C4-2B (cell line): ENCODE data around the gene P2RX5.

Experiments used
- H3K27ac ChIP-seq: fragments of 450-650 bp; 2 replicates; pipeline ENCODE4 v1.5.1; 2017
- ZFX ChIP-seq: fragments of 450-650 bp; IDR thresholded peaks from 2 replicates; pipeline ENCODE4 v1.6.1; 2017
- TF ChIP-seq, protein P1 (sequence below): fragments of 450-650 bp; conservative IDR thresholded peaks from 2 replicates; pipeline ENCODE4 v1.5.1; 2017; ENCODE audit warnings: mild to moderate bottlenecking

P2RX5 gene

GRCh38 chr17:3678095-3678820, 17.7 kb downstream of the P2RX5 start:
- no peak for TF ChIP-seq ZFX
- TF ChIP-seq, protein P1, sequence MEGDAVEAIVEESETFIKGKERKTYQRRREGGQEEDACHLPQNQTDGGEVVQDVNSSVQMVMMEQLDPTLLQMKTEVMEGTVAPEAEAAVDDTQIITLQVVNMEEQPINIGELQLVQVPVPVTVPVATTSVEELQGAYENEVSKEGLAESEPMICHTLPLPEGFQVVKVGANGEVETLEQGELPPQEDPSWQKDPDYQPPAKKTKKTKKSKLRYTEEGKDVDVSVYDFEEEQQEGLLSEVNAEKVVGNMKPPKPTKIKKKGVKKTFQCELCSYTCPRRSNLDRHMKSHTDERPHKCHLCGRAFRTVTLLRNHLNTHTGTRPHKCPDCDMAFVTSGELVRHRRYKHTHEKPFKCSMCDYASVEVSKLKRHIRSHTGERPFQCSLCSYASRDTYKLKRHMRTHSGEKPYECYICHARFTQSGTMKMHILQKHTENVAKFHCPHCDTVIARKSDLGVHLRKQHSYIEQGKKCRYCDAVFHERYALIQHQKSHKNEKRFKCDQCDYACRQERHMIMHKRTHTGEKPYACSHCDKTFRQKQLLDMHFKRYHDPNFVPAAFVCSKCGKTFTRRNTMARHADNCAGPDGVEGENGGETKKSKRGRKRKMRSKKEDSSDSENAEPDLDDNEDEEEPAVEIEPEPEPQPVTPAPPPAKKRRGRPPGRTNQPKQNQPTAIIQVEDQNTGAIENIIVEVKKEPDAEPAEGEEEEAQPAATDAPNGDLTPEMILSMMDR: no peak
- no peak overlapping the region for H3K27ac ChIP-seq

DNA sequence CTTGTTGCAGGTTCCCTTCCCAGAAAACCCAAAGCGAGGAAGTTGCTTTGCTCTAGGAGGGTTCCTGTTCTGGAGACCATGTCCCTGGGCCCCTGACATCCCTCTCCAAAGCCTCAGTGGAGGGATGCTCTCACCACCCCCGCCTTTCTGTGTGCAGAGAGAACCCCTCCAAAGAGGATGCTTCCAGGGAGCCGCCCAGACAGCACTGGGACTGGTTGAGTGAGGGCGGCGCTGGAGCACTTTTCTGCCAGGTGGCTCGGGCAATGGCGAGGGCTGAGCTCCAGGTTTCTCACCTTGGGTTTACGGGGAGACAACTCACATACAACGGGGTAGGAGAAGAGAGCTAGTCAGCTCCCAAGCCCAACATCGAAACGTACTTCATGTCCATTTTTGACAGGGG, 20.1 kb downstream of the P2RX5 start:
- TF ChIP-seq, protein P1: no peak
- no peak for TF ChIP-seq ZFX
- H3K27ac ChIP-seq: no peak overlapping the region

- TF ChIP-seq ZFX: no peak
- TF ChIP-seq, protein P1: no peak
- H3K27ac ChIP-seq: no peak overlapping the region
Observed at GRCh38 chr17:3672571-3672970, 23.4 kb downstream of the P2RX5 start.

DNA sequence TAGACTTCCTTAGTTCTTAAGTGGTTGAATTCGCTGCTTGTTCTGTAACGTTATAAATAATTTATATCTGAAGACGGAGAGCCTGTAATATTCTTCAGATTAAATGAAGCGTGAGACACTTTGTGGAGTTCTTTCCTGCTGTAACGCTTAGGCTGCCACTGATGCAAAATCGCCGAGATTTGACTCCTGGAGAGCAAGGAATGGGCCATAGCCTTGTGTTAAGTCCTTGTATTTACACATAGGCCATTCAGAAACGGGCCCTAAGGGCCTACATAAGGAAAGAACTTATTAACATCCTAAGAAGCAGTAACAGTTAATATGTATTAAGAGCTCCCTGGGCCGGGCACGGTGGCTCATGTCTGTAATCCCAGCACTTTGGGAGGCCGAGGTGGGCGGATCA, 26.4 kb downstream of the P2RX5 start:
- peak overlapping the region; percentile 96 for H3K27ac ChIP-seq

GRCh38 chr17:3669085-3669347, 26.9 kb downstream of the P2RX5 start:
- TF ChIP-seq ZFX: peak; percentile 44; the same call in 1 of the 2 replicates
- TF ChIP-seq, protein P1: no peak
- peak overlapping the region; percentile 96 for H3K27ac ChIP-seq

More for the DNA sequence above, 26.4 kb downstream of the P2RX5 start:
- no peak for TF ChIP-seq ZFX

- TF ChIP-seq ZFX: no peak; the same call in 1 of the 2 replicates
- TF ChIP-seq, protein P1: no peak
- H3K27ac ChIP-seq: peak within 1 kb of the TSS; percentile 96
Observed at GRCh38 chr17:3668279-3669084, 27.5 kb downstream of the P2RX5 start, which contains the start of the genes EMC6 and TAX1BP3. Gene EMC6 (plus strand): TSS chr17:3668812. CDS start chr17:3669147, 335 bp downstream. Gene TAX1BP3 (minus strand): TSS chr17:3668578. CDS start chr17:3668526, 52 bp downstream.

DNA sequence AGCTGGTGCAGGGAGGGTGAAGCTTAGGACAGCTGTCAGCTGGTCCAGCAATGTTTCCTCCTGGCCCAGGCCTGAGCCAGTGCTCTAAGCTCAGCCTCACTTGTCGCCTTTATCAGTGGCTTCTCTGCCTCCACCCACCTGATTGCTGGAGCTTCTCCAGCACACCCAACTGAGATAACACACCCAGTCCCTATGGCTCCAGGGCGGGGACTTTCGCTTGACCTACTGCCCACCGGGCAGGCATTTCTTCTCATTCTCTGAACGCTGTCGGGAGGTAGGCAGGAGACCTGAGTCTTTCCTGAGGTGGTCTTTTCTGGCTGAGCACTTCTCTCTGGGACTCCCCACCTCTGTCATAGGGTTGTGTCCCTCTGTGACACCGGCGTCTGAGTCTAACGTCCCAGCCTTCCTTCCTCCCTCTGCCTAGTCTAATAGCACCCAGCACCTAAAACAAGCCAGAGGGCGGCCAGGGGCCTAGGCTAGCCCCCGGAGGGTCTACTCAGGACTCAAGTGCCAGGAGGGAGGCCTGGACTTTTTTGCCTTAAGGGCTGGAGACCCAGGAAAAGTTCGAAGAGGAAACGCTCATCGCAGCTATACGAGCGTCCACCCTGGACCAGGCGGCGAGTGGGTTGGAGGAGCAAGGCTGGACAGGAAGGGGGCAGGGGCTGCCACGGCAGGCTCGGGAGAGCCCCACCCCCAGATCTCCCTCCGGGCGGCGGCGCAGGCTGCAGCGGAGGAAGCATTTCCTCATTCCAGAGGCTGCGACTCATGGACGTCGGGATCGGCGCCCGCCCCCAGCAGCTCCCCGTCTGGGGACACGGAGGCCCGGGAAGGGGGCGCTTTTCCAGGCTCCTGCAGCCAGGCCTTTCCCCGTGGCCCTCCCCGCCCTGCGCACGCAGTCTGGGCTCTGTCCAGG, 28.3 kb downstream of the P2RX5 start:
- peak overlapping the region; percentile 96 for H3K27ac ChIP-seq
- TF ChIP-seq ZFX: peak; percentile 39; the same call in 1 of the 2 replicates
- TF ChIP-seq, protein P1: no peak
